NCI-H82 (cell line): ENCODE data around the gene MYOM1.
"Not testable (repeated sequence)": the region's sequence is repeated elsewhere in the genome, so short reads cannot be mapped to it uniquely, and the experiment has no call there.

ENCODE experiments used
- DNase-seq: peaks from one replicate; lab custom pipeline; 2025; lab: John Stamatoyannopoulos, UW

The MYOM1 gene

GRCh38 chr18:3086871-3087270, 132.9 kb downstream of the MYOM1 start:
- DNase-seq: no peak

GRCh38 chr18:3085612-3086011, 134.2 kb downstream of the MYOM1 start:
- no peak for DNase-seq

GRCh38 chr18:3084206-3084605, 135.6 kb downstream of the MYOM1 start:
- DNase-seq: no peak

GRCh38 chr18:3083766-3084165, 136.0 kb downstream of the MYOM1 start:
- DNase-seq: no peak

- DNase-seq: no peak
Observed at GRCh38 chr18:3081584-3081991, 138.2 kb downstream of the MYOM1 start.

GRCh38 chr18:3079653-3080052, 140.1 kb downstream of the MYOM1 start:
- DNase-seq: no peak

GRCh38 chr18:3075491-3075890, 144.3 kb downstream of the MYOM1 start:
- no peak for DNase-seq

GRCh38 chr18:3074087-3074486, 145.7 kb downstream of the MYOM1 start:
- DNase-seq: no peak

GRCh38 chr18:3073353-3073752, 146.4 kb downstream of the MYOM1 start:
- DNase-seq: not testable (repeated sequence)

GRCh38 chr18:3071676-3072075, 148.1 kb downstream of the MYOM1 start:
- DNase-seq: no peak

- no peak for DNase-seq
Observed at GRCh38 chr18:3069671-3070433, 149.9 kb downstream of the MYOM1 start.

- DNase-seq: no peak
Observed at GRCh38 chr18:3067722-3068121, 152.0 kb downstream of the MYOM1 start.

- no peak for DNase-seq
Observed at GRCh38 chr18:3067165-3067661, 152.6 kb downstream of the MYOM1 start.

- peak; percentile 32 for DNase-seq
Observed at GRCh38 chr18:3066341-3067110, 153.2 kb downstream of the MYOM1 start.

- DNase-seq: not testable (repeated sequence)
Observed at GRCh38 chr18:3063766-3064165, 156.0 kb downstream of the MYOM1 start.

GRCh38 chr18:3062798-3063680, 156.7 kb downstream of the MYOM1 start:
- DNase-seq: peak; percentile 86

GRCh38 chr18:3061581-3062312, 158.0 kb downstream of the MYOM1 start:
- DNase-seq: no peak

- no peak for DNase-seq
Observed at GRCh38 chr18:3060667-3061580, 158.8 kb downstream of the MYOM1 start.

GRCh38 chr18:3059272-3059671, 160.5 kb downstream of the MYOM1 start:
- no peak for DNase-seq
